SK-N-MC (cell line): ENCODE measurements around the gene L3MBTL3.

Experiments used
- EZH2 ChIP-seq: fragments of 200-600 bp; sonication (generic); IDR thresholded peaks from one replicate; pipeline ENCODE4 v1.6.1; 2017; ENCODE audit warnings: antibody characterized with exemption
- POLR2AphosphoS5 ChIP-seq: IDR thresholded peaks from 2 replicates; pipeline ENCODE4 v1.6.1; 2012; ENCODE audit warnings: mild to moderate bottlenecking, low read depth, low read length, borderline replicate concordance

DNA sequence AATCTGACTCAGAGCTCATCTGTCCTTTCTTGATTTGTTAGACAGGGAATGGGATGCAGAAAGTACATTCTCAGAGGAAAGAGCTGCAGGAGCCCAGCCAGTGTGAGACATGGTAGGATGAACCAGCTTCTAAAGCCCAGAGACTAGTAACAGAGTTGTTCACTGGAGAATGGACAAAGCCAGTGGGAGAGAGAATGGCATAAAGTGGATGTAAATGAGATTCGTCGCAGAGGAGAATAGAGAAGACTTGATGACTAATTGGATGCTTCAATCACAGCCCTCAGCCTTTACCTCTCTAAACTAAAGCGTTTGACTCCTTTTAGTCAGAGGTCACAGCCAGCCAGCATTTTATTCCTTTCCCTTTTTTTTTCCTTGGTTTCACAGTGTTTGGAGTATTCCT lies 25.5 kb upstream of the L3MBTL3 start:
- TF ChIP-seq EZH2 = no peak
- TF ChIP-seq POLR2AphosphoS5 = no peak
